Natural killer cell (primary cell): ENCODE measurements around the gene MAPK9. TPM values are rescaled to one million over a fixed set of nuclear protein-coding genes. Genes with fewer than 3 reads are reported as not detected.
A peak's percentile ranks its signal among the peaks of the same experiment; 100 is the strongest.

ENCODE experiments used
- ATAC-seq, 3 donors: fragments of 150-1000 bp in 2 of 3; fragments of 200-7000 bp in 1 of 3; cut with Tn5 transposase; 1 replicate in 1 of 3; 2 replicates in 2 of 3; pipeline ENCODE4 v1.10.0; 2021; ENCODE audit warnings: mild to moderate bottlenecking in 2 of 3, moderate library complexity in 2 of 3
- DNase-seq, 2 donors: peaks; one replicate each; pipeline versions ENCODE4 v3.0.0 to v3.0.0-alpha.2; 2013 to 2021; ENCODE audit warnings: mixed read lengths in 1 of 2
- H3K27ac ChIP-seq: one replicate; pipeline ENCODE4 v1.5.1; 2013; ENCODE audit warnings: mild to moderate bottlenecking, low read length
- H3K27me3 ChIP-seq: one replicate; pipeline ENCODE4 v1.6.1; 2013; ENCODE audit warnings: low read length; ENCODE audit not compliant: control insufficient read depth, insufficient read depth
- H3K36me3 ChIP-seq: one replicate; pipeline ENCODE4 v1.6.1; 2013; ENCODE audit warnings: low read length; ENCODE audit not compliant: control insufficient read depth, insufficient read depth
- H3K4me1 ChIP-seq: one replicate; pipeline ENCODE4 v1.6.1; 2013; ENCODE audit warnings: low read length; ENCODE audit not compliant: control insufficient read depth, insufficient read depth
- H3K4me3 ChIP-seq: one replicate; pipeline ENCODE4 v1.5.1; 2013; ENCODE audit warnings: low read length
- H3K9me3 ChIP-seq: one replicate; pipeline ENCODE4 v1.6.1; 2013; ENCODE audit warnings: low read length; ENCODE audit not compliant: control insufficient read depth, insufficient read depth
- H3K27ac Mint-ChIP-seq, 2 donors: one replicate each; pipeline ENCODE4 v1.8.0; 2022; ENCODE audit warnings: mild to moderate bottlenecking in 2 of 2, mixed read lengths in 2 of 2, moderate library complexity in 1 of 2
- H3K27me3 Mint-ChIP-seq, 2 donors: one replicate each; pipeline ENCODE4 v1.8.0; 2022; ENCODE audit warnings: low read depth in 2 of 2, mixed read lengths in 2 of 2
- H3K36me3 Mint-ChIP-seq: one replicate; pipeline ENCODE4 v1.8.0; 2022; ENCODE audit warnings: mixed read lengths
- H3K4me1 Mint-ChIP-seq, 2 donors: one replicate each; pipeline ENCODE4 v1.8.0; 2022; ENCODE audit warnings: mixed read lengths in 2 of 2
- H3K4me3 Mint-ChIP-seq: one replicate; pipeline ENCODE4 v1.8.0; 2022; ENCODE audit warnings: mild to moderate bottlenecking, moderate library complexity, mixed read lengths
- H3K9me3 Mint-ChIP-seq, 2 donors: one replicate each; pipeline ENCODE4 v1.8.0; 2022; ENCODE audit warnings: mixed read lengths in 2 of 2
- CTCF ChIP-seq: fragments of 200-600 bp; IDR thresholded peaks from one replicate; pipeline ENCODE4 v1.8.0; 2022; ENCODE audit warnings: antibody characterized with exemption
- WGBS: methylation state at CpG from one replicate; pipeline ENCODE4 v1.1.7; 2013; ENCODE audit warnings: missing lambda C conversion rate; ENCODE audit not compliant: insufficient coverage; 5-methylcytosine and 5-hydroxymethylcytosine counted together
- intact Hi-C: fragments of 100-400 bp; cut with micrococcal nuclease; formaldehyde crosslinking; loops from one replicate; pipeline ENCODE4 v1.14.2; 2022
- total RNA-seq, 4 donors: library from RNA; stranded (reverse); fragments of 120-200 nt in 1 of 4; gene quantifications; one replicate each; pipeline versions ENCODE4 v1.2.3 to v1.2.4, GENCODE V29; 2013 to 2022

MAPK9 gene
- total RNA-seq, 3 donors from 2014 or later (not counting 1 experiment from before 2014, with no cell fraction given), result 34.1 to 48.5 (median 40.4) TPM

GRCh38 chr5:180289966-180290365, 1.9 kb downstream of the MAPK9 start:
- no peak for ATAC-seq
- Mint-ChIP-seq H3K4me1 (peaks cover 41 to 57% of the 10 kb centered on the region in 2 donors), H3K36me3 (no peaks in the 10 kb centered on the region), H3K9me3 (no peaks in the 10 kb centered on the region), H3K27me3 (no peaks in the 10 kb centered on the region), H3K4me3 (peak overlapping the region; percentile 94), H3K27ac (peak overlapping the region; percentile 92 to 98)
- peaks cover 2% of the 10 kb centered on the region for H3K36me3 ChIP-seq
- no peaks in the 10 kb centered on the region for H3K9me3 ChIP-seq
- no peak for TF ChIP-seq CTCF
- no peak for DNase-seq
- peaks cover 27% of the 10 kb centered on the region for H3K4me1 ChIP-seq
- H3K27ac ChIP-seq, result no peak overlapping the region
- intact Hi-C loops, result no loop called here
- H3K27me3 ChIP-seq, result no peaks in the 10 kb centered on the region
- no peak overlapping the region for H3K4me3 ChIP-seq
- 88% methylated on average over 5 of the region's 5 CpGs for WGBS

GRCh38 chr5:180289433-180289832, 2.5 kb downstream of the MAPK9 start:
- Mint-ChIP-seq H3K27me3 (no peaks in the 10 kb centered on the region), H3K4me3 (no peak overlapping the region), H3K36me3 (no peaks in the 10 kb centered on the region), H3K4me1 (peaks cover 46 to 61% of the 10 kb centered on the region in 2 donors), H3K9me3 (no peaks in the 10 kb centered on the region), H3K27ac (no peak overlapping the region)
- ATAC-seq (no peak), DNase-seq (no peak)
- WGBS, result 93% methylated on average over 3 of the region's 3 CpGs
- no peak overlapping the region for H3K27ac ChIP-seq
- no peaks in the 10 kb centered on the region for H3K9me3 ChIP-seq
- H3K27me3 ChIP-seq, result no peaks in the 10 kb centered on the region
- H3K4me1 ChIP-seq, result peaks cover 27% of the 10 kb centered on the region
- peaks cover 2% of the 10 kb centered on the region for H3K36me3 ChIP-seq
- H3K4me3 ChIP-seq, result no peak overlapping the region
- intact Hi-C loops, result no loop called here
- no peak for TF ChIP-seq CTCF

GRCh38 chr5:180287868-180288267, 4.0 kb downstream of the MAPK9 start:
- TF ChIP-seq CTCF, result no peak
- ATAC-seq (no peak), DNase-seq (no peak)
- H3K36me3 ChIP-seq, result peaks cover 4% of the 10 kb centered on the region
- H3K27ac Mint-ChIP-seq, result no peak overlapping the region
- H3K4me3 Mint-ChIP-seq, result no peak overlapping the region
- H3K27me3 ChIP-seq, result no peaks in the 10 kb centered on the region
- H3K36me3 Mint-ChIP-seq, result no peaks in the 10 kb centered on the region
- no peaks in the 10 kb centered on the region for H3K27me3 Mint-ChIP-seq
- H3K4me1 Mint-ChIP-seq, result peaks cover 38 to 47% of the 10 kb centered on the region in 2 donors
- H3K4me3 ChIP-seq, result no peak overlapping the region
- peaks cover 16% of the 10 kb centered on the region for H3K4me1 ChIP-seq
- WGBS, result 90% methylated on average over 7 of the region's 7 CpGs
- no peaks in the 10 kb centered on the region for H3K9me3 ChIP-seq
- no peak overlapping the region for H3K27ac ChIP-seq
- intact Hi-C loops, result no loop called here
- H3K9me3 Mint-ChIP-seq, result no peaks in the 10 kb centered on the region

- TF ChIP-seq CTCF, result no peak
- Histone ChIP-seq H3K27me3 (no peaks in the 10 kb centered on the region), H3K36me3 (peaks cover 4% of the 10 kb centered on the region), H3K9me3 (no peaks in the 10 kb centered on the region), H3K4me3 (no peak overlapping the region), H3K4me1 (peaks cover 12% of the 10 kb centered on the region), H3K27ac (no peak overlapping the region)
- Mint-ChIP-seq H3K9me3 (no peaks in the 10 kb centered on the region), H3K27me3 (no peaks in the 10 kb centered on the region), H3K4me3 (no peak overlapping the region), H3K36me3 (no peaks in the 10 kb centered on the region), H3K4me1 (peaks cover 38 to 46% of the 10 kb centered on the region in 2 donors), H3K27ac (no peak overlapping the region)
- DNase-seq (no peak), ATAC-seq (no peak)
- 97% methylated on average over 2 of the region's 2 CpGs for WGBS
- intact Hi-C loops, result no loop called here
These were observed 4.5 kb downstream of the MAPK9 start for GRCh38 chr5:180287404-180287803.
